HL-60 (cell line): ENCODE data around the gene MSLN.

Experiments used
- DNase-seq, 2 experiments: peaks; one replicate each; pipeline ENCODE4 v3.0.0-alpha.2; 2010 to 2020; ENCODE audit warnings: low read depth in 1 of 2, low spot score in 1 of 2
- H3K27ac ChIP-seq: fragments of 250-450 bp; sonication (Bioruptor Pico); replicated peaks from 2 replicates; pipeline ENCODE4 v1.5.1; 2020; ENCODE audit warnings: mild to moderate bottlenecking, moderate library complexity
- H3K27me3 ChIP-seq: fragments of 250-450 bp; sonication (Bioruptor Pico); 2 replicates; pipeline ENCODE4 v1.5.1; 2021; ENCODE audit warnings: mild to moderate bottlenecking, moderate library complexity; ENCODE audit not compliant: insufficient read depth, poor library complexity, severe bottlenecking
- H3K4me3 ChIP-seq: replicated peaks from 2 replicates; pipeline ENCODE4 v1.5.1; 2011; ENCODE audit warnings: mild to moderate bottlenecking, control low read depth, low read length; ENCODE audit not compliant: insufficient read depth
- GABPA ChIP-seq: IDR thresholded peaks from 2 replicates; pipeline ENCODE4 v1.6.1; 2012; ENCODE audit warnings: low read depth
- POLR2AphosphoS5 ChIP-seq: IDR thresholded peaks from 2 replicates; pipeline ENCODE4 v1.6.1; 2012; ENCODE audit warnings: low read depth
- SPI1 ChIP-seq: IDR thresholded peaks from 2 replicates; pipeline ENCODE4 v1.6.1; 2012; ENCODE audit warnings: low read depth, mild to moderate bottlenecking, borderline replicate concordance
- TF ChIP-seq, protein P1 (sequence below): IDR thresholded peaks from 2 replicates; pipeline ENCODE4 v1.6.1; 2012; ENCODE audit warnings: low read depth; ENCODE audit not compliant: insufficient replicate concordance
- TF ChIP-seq, protein P2 (sequence below): IDR thresholded peaks from one replicate; pipeline ENCODE4 v1.5.1; 2011; ENCODE audit warnings: low read length, control low read depth, inconsistent platforms; ENCODE audit not compliant: insufficient read depth

Gene MSLN

DNA sequence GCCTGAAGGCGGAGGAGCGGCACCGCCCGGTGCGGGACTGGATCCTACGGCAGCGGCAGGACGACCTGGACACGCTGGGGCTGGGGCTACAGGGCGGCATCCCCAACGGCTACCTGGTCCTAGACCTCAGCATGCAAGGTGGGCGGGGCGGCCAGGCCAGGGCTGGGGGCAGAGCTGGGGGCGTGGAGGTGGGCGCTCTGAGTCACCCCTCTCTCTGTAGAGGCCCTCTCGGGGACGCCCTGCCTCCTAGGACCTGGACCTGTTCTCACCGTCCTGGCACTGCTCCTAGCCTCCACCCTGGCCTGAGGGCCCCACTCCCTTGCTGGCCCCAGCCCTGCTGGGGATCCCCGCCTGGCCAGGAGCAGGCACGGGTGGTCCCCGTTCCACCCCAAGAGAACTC lies 7.9 kb downstream of the MSLN start:
- TF ChIP-seq GABPA (no peak), POLR2AphosphoS5 (no peak), SPI1 (no peak)
- TF ChIP-seq, protein P1, sequence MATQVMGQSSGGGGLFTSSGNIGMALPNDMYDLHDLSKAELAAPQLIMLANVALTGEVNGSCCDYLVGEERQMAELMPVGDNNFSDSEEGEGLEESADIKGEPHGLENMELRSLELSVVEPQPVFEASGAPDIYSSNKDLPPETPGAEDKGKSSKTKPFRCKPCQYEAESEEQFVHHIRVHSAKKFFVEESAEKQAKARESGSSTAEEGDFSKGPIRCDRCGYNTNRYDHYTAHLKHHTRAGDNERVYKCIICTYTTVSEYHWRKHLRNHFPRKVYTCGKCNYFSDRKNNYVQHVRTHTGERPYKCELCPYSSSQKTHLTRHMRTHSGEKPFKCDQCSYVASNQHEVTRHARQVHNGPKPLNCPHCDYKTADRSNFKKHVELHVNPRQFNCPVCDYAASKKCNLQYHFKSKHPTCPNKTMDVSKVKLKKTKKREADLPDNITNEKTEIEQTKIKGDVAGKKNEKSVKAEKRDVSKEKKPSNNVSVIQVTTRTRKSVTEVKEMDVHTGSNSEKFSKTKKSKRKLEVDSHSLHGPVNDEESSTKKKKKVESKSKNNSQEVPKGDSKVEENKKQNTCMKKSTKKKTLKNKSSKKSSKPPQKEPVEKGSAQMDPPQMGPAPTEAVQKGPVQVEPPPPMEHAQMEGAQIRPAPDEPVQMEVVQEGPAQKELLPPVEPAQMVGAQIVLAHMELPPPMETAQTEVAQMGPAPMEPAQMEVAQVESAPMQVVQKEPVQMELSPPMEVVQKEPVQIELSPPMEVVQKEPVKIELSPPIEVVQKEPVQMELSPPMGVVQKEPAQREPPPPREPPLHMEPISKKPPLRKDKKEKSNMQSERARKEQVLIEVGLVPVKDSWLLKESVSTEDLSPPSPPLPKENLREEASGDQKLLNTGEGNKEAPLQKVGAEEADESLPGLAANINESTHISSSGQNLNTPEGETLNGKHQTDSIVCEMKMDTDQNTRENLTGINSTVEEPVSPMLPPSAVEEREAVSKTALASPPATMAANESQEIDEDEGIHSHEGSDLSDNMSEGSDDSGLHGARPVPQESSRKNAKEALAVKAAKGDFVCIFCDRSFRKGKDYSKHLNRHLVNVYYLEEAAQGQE: no peak
- TF ChIP-seq, protein P2, sequence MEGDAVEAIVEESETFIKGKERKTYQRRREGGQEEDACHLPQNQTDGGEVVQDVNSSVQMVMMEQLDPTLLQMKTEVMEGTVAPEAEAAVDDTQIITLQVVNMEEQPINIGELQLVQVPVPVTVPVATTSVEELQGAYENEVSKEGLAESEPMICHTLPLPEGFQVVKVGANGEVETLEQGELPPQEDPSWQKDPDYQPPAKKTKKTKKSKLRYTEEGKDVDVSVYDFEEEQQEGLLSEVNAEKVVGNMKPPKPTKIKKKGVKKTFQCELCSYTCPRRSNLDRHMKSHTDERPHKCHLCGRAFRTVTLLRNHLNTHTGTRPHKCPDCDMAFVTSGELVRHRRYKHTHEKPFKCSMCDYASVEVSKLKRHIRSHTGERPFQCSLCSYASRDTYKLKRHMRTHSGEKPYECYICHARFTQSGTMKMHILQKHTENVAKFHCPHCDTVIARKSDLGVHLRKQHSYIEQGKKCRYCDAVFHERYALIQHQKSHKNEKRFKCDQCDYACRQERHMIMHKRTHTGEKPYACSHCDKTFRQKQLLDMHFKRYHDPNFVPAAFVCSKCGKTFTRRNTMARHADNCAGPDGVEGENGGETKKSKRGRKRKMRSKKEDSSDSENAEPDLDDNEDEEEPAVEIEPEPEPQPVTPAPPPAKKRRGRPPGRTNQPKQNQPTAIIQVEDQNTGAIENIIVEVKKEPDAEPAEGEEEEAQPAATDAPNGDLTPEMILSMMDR: no peak
- no peak for DNase-seq
- Histone ChIP-seq H3K27ac (no peak overlapping the region), H3K4me3 (no peak overlapping the region), H3K27me3 (no peaks in the 10 kb centered on the region)

DNA sequence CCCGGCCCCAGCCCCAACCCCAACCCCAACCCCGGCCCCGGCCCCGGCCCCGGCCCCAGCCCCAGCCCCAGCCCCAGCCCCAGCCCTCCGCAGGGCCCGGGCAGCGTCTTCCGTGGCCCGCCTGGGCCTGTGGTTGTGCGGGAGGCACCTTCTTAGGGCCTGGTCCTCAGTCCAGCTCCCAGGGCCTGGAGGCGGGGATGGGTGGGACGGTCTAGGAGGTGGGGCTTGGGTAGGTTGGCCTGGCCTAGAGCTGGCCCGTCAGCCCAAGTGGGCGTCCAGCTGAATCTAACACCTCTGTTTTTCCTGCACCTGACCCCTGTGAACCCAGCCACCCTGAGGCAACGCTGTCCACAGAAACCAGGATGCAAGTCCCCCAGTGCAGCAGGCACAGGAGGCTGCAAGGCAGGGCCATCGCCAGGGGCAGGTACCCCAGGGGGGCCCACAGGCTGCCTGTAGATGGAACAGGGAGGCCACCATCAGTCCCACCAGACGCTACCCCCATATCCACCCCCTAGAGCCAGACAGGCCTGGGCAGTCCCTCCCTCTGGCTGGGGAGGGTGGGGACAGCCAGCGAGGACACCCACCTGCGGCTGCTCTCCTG lies 8.8 kb downstream of the MSLN start:
- no peak for TF ChIP-seq POLR2AphosphoS5
- TF ChIP-seq, protein P2: no peak
- no peak for TF ChIP-seq SPI1
- TF ChIP-seq, protein P1: no peak
- TF ChIP-seq GABPA: no peak
- Histone ChIP-seq H3K4me3 (no peak overlapping the region), H3K27me3 (no peaks in the 10 kb centered on the region), H3K27ac (no peak overlapping the region)
- no peak for DNase-seq

DNA sequence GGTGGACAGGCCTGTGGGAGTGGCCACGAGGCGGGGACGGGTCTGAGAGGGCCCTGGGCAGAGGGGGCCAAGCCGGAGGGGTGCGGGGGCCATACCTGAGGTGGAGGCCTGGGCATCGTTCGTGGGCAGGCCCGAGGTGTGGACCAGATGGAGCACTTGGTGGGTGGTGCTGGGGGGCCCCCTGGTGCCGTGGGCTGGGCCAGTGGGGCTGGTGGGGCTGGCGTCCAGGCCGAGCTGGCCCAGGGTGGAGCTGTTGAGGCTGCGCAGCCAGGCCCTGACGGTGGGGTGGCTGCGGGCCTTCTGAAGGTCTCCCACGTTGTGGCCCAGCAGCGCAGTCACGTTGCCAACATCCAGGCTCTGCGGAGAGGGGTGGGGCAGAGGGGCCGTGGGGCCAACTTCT lies 9.4 kb downstream of the MSLN start:
- Histone ChIP-seq H3K27me3 (no peaks in the 10 kb centered on the region), H3K4me3 (no peak overlapping the region), H3K27ac (no peak overlapping the region)
- TF ChIP-seq SPI1: no peak
- TF ChIP-seq POLR2AphosphoS5: no peak
- TF ChIP-seq GABPA: no peak
- TF ChIP-seq, protein P1: no peak
- TF ChIP-seq, protein P2: no peak
- DNase-seq: no peak
